Measurements from ENCODE around the gene LDLRAD4.

LDLRAD4 gene

DNA sequence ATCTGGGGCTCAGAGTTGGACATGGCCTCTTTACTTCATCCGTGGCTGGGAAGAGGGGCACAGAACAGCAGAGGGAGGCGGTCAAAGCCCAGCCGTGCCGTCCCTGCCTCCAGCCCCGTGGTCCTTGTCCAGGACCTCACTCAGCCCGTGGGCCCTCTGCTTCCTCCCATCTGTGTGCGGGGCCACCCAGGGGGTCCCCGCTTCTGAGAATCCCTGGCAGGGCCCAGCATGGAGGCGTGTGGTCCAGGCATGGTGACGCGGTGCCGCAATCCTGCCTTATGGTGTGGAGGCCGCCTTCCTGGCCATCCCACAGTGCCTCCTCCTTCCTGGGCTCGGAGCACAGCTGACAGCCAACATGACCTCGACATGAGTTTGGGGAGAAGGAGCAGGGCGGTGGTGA lies 275.2 kb downstream of the LDLRAD4 start:
- H3K4me3 Mint-ChIP-seq: no peak overlapping the region

DNA sequence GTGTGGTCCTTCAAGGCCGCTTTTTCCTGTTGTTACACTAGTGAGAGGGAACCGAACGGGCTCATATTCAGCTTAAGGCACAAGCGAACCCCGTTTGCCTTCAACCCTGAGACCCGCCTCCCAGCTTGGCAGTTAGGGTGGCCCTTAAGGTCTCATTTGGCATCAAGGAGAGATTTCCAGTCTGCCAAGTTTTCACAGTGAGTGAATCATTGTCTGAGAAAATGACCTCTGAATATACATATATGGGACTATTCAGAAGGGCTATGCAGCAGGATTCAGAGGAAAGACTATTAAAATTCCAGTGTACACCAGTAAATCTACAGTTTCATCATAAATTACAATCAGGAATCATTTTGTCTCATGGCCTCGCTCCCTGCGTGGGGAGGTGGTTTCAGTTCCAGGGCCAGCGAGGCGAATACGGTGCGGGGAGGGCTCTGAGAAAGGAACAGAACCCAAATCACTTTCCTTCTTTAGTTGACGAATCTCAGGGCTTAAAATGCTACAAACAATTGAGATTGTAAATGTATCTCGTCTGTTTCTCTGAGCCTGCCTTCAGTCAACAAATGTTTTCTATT lies 276.4 kb downstream of the LDLRAD4 start:
- peak overlapping the region; percentile 67 to 95 (median 87) for H3K27ac Mint-ChIP-seq
- H3K27me3 Mint-ChIP-seq (ENCODE audit: low read depth): no peaks in the 10 kb centered on the region
- TF ChIP-seq, protein P1, sequence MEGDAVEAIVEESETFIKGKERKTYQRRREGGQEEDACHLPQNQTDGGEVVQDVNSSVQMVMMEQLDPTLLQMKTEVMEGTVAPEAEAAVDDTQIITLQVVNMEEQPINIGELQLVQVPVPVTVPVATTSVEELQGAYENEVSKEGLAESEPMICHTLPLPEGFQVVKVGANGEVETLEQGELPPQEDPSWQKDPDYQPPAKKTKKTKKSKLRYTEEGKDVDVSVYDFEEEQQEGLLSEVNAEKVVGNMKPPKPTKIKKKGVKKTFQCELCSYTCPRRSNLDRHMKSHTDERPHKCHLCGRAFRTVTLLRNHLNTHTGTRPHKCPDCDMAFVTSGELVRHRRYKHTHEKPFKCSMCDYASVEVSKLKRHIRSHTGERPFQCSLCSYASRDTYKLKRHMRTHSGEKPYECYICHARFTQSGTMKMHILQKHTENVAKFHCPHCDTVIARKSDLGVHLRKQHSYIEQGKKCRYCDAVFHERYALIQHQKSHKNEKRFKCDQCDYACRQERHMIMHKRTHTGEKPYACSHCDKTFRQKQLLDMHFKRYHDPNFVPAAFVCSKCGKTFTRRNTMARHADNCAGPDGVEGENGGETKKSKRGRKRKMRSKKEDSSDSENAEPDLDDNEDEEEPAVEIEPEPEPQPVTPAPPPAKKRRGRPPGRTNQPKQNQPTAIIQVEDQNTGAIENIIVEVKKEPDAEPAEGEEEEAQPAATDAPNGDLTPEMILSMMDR (IDR thresholded peaks at IDR 0.05; ENCODE audit: unreplicated experiment in 3 of 3): no peak
- no peak overlapping the region for H3K4me3 Mint-ChIP-seq
- H3K4me1 Mint-ChIP-seq: peaks cover 24% of the 10 kb centered on the region
- H3K36me3 Mint-ChIP-seq (ENCODE audit: low read depth): peaks cover 27% of the 10 kb centered on the region
- H3K9me3 Mint-ChIP-seq: peaks cover 12% of the 10 kb centered on the region

More for the DNA sequence above, 275.2 kb downstream of the LDLRAD4 start:
- peaks cover 22% of the 10 kb centered on the region for H3K4me1 Mint-ChIP-seq
- H3K36me3 Mint-ChIP-seq (ENCODE audit: low read depth): peaks cover 14% of the 10 kb centered on the region
- peaks cover under 1% of the 10 kb centered on the region for H3K9me3 Mint-ChIP-seq
- H3K27ac Mint-ChIP-seq: peak overlapping the region in 1 of 3 experiments; percentile 8
- TF ChIP-seq, protein P1 (IDR thresholded peaks at IDR 0.05; ENCODE audit: unreplicated experiment in 3 of 3): no peak
- no peaks in the 10 kb centered on the region for H3K27me3 Mint-ChIP-seq (ENCODE audit: low read depth)

DNA sequence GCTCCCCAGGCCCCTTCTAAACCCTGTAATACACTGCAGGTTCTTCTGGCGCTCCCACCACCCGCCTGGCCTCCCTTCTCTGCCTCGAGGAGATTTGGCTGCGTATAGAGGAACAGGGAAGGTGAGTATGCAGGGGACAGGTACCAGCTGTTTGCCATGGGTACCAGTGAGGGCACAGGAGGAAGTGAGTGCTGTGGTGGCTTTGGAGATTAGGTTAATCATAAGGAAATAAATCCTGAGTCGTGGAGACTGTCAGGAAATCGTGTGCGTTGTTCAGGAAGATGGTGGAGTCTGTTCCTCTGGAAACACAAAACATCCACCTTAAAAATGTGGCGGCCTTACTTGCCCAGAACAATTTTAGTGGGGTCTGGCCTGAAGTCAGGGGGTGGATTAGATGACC lies 277.4 kb downstream of the LDLRAD4 start:
- Mint-ChIP-seq H3K27me3 (ENCODE audit: low read depth) (no peaks in the 10 kb centered on the region), H3K4me3 (no peak overlapping the region), H3K27ac (peak overlapping the region in 2 of 3 experiments; percentile 52 to 95), H3K4me1 (peaks cover 31% of the 10 kb centered on the region), H3K36me3 (ENCODE audit: low read depth) (peaks cover 27% of the 10 kb centered on the region), H3K9me3 (peaks cover 15% of the 10 kb centered on the region)
- TF ChIP-seq, protein P1 (IDR thresholded peaks at IDR 0.05; ENCODE audit: unreplicated experiment in 3 of 3): no peak

DNA sequence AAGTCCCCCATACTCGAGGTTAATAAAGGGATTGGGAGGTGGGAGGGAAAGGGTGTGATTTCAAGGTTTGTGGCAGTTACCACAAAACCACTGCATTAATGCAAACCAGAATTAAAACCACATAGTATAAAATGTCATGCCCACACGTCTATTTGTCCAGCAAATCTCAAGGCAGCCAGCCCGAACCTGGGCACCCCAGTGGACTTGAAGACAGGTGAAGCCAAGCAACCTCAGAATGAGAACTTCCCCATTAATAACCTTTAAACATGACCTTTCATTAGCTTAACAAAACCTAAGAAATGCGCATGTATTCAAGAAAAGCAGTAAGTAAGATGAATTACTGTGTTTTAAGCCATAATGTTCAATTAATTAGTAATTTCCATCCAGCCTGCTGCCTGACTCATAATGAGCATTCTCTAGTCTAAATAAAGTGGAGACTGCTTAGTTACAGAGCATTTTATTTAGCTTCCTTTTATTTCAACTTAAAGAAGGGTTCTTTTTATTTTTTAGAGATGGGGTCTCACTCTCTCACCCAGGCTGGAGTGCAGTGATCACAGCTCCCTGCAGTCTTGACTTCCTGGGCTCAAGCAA lies 278.2 kb downstream of the LDLRAD4 start:
- peaks cover 6% of the 10 kb centered on the region for H3K27me3 Mint-ChIP-seq (ENCODE audit: low read depth)
- H3K27ac Mint-ChIP-seq: peak overlapping the region in 1 of 3 experiments; percentile 95
- peaks cover 27% of the 10 kb centered on the region for H3K36me3 Mint-ChIP-seq (ENCODE audit: low read depth)
- TF ChIP-seq, protein P1 (IDR thresholded peaks at IDR 0.05; ENCODE audit: unreplicated experiment in 3 of 3): no peak
- peaks cover 39% of the 10 kb centered on the region for H3K4me1 Mint-ChIP-seq
- peaks cover 15% of the 10 kb centered on the region for H3K9me3 Mint-ChIP-seq
- no peak overlapping the region for H3K4me3 Mint-ChIP-seq

DNA sequence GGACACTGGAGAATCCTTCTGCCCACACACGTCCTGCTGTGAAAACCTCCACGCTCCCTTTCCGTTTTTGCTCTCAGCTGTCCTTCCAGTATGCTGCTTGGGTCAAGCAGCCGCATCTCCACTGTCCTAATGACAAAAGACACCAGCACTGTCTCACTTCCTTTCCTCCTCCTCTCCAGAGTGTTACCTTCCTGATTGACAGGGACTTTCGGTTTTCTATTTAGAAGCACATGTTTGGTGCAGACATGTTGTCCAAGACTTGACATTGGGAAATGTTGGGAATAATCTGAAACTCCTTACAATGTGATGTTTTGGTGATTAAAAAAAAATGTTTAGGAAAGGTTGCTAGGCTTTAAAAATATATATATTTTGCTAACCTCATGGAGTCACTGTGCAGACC lies 281.2 kb downstream of the LDLRAD4 start:
- H3K27ac Mint-ChIP-seq: peak overlapping the region in 2 of 3 experiments; percentile 83 to 100
- H3K9me3 Mint-ChIP-seq: peaks cover 15% of the 10 kb centered on the region
- peaks cover 27% of the 10 kb centered on the region for H3K36me3 Mint-ChIP-seq (ENCODE audit: low read depth)
- H3K4me1 Mint-ChIP-seq: peaks cover 63% of the 10 kb centered on the region
- TF ChIP-seq, protein P1 (IDR thresholded peaks at IDR 0.05; ENCODE audit: unreplicated experiment in 3 of 3): no peak
- H3K4me3 Mint-ChIP-seq: peak overlapping the region in 1 of 3 experiments; percentile 9
- H3K27me3 Mint-ChIP-seq (ENCODE audit: low read depth): peaks cover 14% of the 10 kb centered on the region

All from nephron (organoid).